Left lung (tissue), 10 donors: ENCODE data around the gene MTHFR. TPM values are rescaled to one million over a fixed set of nuclear protein-coding genes. Genes with fewer than 3 reads are reported as not detected.
A peak's percentile ranks its signal among the peaks of the same experiment; 100 is the strongest.

Experiments
- ATAC-seq: fragments of 200-7000 bp; cut with Tn5 transposase; one replicate; pipeline ENCODE4 v1.9.1; 2020; ENCODE audit warnings: moderate library complexity
- DNase-seq, 4 donors: peaks; one replicate each; pipeline ENCODE4 v3.0.0-alpha.2; 2013 to 2020
- H3K27ac ChIP-seq, 2 donors: fragments of 200-600 bp; sonication (generic) in 1 of 2; one replicate each; pipeline versions ENCODE4 v1.5.0 to v1.8.0; 2020 to 2021
- H3K27me3 ChIP-seq, 2 donors: fragments of 200-600 bp; sonication (generic) in 1 of 2; one replicate each; pipeline versions ENCODE4 v1.5.0 to v1.8.0; 2020 to 2021
- H3K36me3 ChIP-seq, 2 donors: fragments of 200-600 bp; sonication (generic) in 1 of 2; one replicate each; pipeline versions ENCODE4 v1.5.0 to v1.8.0; 2020 to 2021
- H3K4me1 ChIP-seq, 2 donors: fragments of 200-600 bp; one replicate each; pipeline ENCODE4 v1.8.0; 2021
- H3K4me3 ChIP-seq, 2 donors: fragments of 200-600 bp; sonication (generic) in 1 of 2; one replicate each; pipeline versions ENCODE4 v1.5.0 to v1.8.0; 2020 to 2021; ENCODE audit warnings: mild to moderate bottlenecking in 1 of 2
- H3K9me3 ChIP-seq, 2 donors: fragments of 200-600 bp; sonication (generic) in 1 of 2; one replicate each; pipeline versions ENCODE4 v1.5.0 to v1.8.0; 2020 to 2021
- intact Hi-C, 2 donors: fragments of 100-400 bp; cut with DNase I; formaldehyde crosslinking; loops; one replicate each; pipeline versions ENCODE4 v1.11.2 to v1.14.2; 2022
- polyA plus RNA-seq, 6 donors: library from polyadenylated mRNA; unstranded; fragments of 120-200 nt; gene quantifications; one replicate each; pipeline ENCODE4 v1.2.1, GENCODE V29; 2013; ENCODE audit not compliant: insufficient read length in 6 of 6
- total RNA-seq, 2 donors: library from RNA; stranded (reverse); fragmentation: NEBNext Ultra II Directional; extraction: Animal tissue kit (Norgen Biotek cat#: 25700); gene quantifications; one replicate each; pipeline ENCODE4 v1.2.1, GENCODE V29; 2021
- TF ChIP-seq, protein P1 (sequence below), 2 donors: fragments of 200-600 bp; sonication (generic) in 1 of 2; IDR thresholded peaks; one replicate each; pipeline versions ENCODE4 v1.5.0 to v1.8.0; 2021; ENCODE audit warnings: antibody characterized with exemption in 2 of 2
- donor health status: DM: no; HTN: yes; CAD: no.
- donor health status: DM: no; HTN: no; CAD: no.

Gene MTHFR
- total and polyA plus RNA-seq, 8 donors: 16.5 to 44.5 (median 25.5) TPM

DNA sequence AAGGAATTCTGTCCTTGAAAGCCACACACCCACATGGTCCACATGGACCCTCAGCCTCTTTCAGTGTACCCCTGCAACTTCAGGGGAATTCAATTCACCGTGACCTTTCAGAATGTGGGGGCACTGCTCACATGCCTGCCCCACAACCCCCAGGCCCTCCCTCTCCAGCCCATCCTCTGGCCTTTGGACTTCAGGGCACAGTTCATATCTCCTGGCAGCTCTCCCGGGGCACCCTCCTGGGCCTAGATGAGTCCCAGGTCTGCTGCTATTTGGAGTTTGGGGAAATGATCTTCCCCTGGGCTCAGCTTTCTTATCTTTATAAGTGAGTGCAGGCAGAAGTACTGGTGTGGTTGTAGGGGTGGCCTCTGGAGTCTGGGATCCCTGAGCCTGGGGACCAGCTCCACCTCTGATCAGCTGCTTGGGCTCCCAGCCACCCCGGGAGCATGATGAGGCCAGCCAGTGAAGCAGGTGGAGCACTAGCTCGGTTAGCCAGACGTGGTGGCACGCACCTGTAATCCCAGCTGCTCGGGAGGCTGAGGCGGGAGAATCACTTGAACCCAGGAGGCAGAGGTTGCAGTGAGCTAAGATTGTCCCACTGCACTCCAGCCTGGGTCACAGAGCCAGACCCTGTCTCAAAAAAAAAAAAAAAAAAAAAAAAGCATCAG lies 28.0 kb downstream of the MTHFR start:
- ATAC-seq: no peak
- Histone ChIP-seq H3K27me3 (no peaks in the 10 kb centered on the region), H3K36me3 (no peaks in the 10 kb centered on the region), H3K9me3 (no peaks in the 10 kb centered on the region), H3K27ac (no peak overlapping the region), H3K4me3 (no peak overlapping the region), H3K4me1 (no peaks in the 10 kb centered on the region)
- TF ChIP-seq, protein P1, sequence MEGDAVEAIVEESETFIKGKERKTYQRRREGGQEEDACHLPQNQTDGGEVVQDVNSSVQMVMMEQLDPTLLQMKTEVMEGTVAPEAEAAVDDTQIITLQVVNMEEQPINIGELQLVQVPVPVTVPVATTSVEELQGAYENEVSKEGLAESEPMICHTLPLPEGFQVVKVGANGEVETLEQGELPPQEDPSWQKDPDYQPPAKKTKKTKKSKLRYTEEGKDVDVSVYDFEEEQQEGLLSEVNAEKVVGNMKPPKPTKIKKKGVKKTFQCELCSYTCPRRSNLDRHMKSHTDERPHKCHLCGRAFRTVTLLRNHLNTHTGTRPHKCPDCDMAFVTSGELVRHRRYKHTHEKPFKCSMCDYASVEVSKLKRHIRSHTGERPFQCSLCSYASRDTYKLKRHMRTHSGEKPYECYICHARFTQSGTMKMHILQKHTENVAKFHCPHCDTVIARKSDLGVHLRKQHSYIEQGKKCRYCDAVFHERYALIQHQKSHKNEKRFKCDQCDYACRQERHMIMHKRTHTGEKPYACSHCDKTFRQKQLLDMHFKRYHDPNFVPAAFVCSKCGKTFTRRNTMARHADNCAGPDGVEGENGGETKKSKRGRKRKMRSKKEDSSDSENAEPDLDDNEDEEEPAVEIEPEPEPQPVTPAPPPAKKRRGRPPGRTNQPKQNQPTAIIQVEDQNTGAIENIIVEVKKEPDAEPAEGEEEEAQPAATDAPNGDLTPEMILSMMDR (IDR thresholded peaks at IDR 0.05): no peak
- DNase-seq: peak in 1 of 4 donors; percentile 50
- intact Hi-C loops: no loop called here

DNA sequence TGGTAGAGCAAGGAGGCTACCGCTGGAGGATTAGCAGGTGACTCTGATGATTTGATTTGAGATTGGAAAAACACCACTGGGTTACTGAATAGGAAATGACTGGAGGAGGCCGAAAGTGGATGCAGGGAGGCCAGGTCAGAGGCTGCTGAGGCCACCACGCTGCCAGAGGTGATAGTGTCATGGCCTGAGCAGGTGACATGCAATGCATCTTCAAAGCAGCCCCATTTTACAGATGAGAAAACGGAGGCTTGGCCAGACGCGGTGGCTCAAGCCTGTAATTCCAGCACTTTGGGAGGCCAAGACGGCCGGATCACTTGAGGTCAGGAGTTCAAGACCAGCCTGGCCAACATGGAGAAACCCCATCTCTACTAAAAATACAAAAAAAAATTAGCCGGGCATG lies 31.0 kb downstream of the MTHFR start:
- no peaks in the 10 kb centered on the region for H3K27me3 ChIP-seq

DNA sequence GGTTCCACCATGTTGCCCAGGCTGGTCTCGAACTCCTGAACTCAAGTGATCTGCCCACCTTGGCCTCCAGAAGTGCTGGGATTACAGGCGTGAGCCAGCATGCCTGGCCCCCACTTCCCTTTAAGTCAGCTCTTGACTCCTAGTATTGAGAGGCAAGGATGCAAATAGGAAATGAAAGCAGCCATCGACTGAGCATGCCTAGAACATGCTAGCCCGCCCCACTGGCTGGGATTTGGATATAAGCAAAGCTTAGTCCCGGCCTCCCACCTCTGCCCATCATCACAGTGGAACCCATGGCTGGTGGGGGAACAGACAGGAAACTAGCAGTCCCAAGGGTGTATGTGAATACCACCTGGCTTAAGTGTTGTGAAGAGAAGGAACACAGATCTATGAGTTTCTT lies 33.3 kb downstream of the MTHFR start:
- Histone ChIP-seq H3K27me3 (no peaks in the 10 kb centered on the region), H3K36me3 (no peaks in the 10 kb centered on the region), H3K4me1 (no peaks in the 10 kb centered on the region), H3K4me3 (no peak overlapping the region), H3K27ac (no peak overlapping the region), H3K9me3 (no peaks in the 10 kb centered on the region)
- TF ChIP-seq, protein P1 (IDR thresholded peaks at IDR 0.05): no peak
- no peak for DNase-seq
- ATAC-seq: no peak
- intact Hi-C loops: no loop called here

More for the DNA sequence above, 31.0 kb downstream of the MTHFR start:
- intact Hi-C loops: no loop called here
- ATAC-seq (no peak), DNase-seq (no peak)
- Histone ChIP-seq H3K27ac (no peak overlapping the region), H3K9me3 (no peaks in the 10 kb centered on the region), H3K4me3 (no peak overlapping the region), H3K4me1 (no peaks in the 10 kb centered on the region), H3K36me3 (no peaks in the 10 kb centered on the region)
- TF ChIP-seq, protein P1 (IDR thresholded peaks at IDR 0.05): no peak

DNA sequence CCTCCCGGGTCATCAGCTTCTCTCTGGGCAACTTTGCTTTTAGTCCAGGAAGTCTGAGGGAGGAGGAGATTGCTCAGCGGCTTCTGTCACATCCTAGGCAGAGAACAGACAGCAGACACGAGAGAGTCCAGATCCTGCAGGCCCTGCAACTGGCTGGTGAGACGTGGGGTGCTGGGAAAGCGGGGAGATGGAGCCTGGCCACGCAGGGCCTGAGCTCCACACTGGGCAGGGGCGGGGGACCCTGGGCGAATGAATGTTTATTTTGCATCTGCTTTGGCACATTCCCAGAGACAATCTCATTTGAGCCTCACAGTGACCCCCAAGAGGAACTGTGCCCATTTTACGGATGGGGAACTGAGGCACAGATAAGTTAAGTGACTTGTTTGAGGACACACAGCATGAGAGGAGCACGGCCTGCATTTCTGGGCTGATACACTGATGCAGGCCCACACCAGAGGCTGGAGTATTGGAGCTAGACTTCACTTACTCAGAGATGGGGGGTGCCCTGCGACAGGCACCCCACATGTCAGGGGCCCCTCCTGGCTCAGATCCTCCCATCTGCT lies 34.2 kb downstream of the MTHFR start:
- DNase-seq: peak in 1 of 4 donors; percentile 51
- Histone ChIP-seq H3K27me3 (no peaks in the 10 kb centered on the region), H3K9me3 (no peaks in the 10 kb centered on the region), H3K36me3 (no peaks in the 10 kb centered on the region), H3K4me1 (no peaks in the 10 kb centered on the region), H3K27ac (no peak overlapping the region), H3K4me3 (no peak overlapping the region)
- TF ChIP-seq, protein P1 (IDR thresholded peaks at IDR 0.05): no peak
- ATAC-seq: no peak
- intact Hi-C loops: no loop called here

DNA sequence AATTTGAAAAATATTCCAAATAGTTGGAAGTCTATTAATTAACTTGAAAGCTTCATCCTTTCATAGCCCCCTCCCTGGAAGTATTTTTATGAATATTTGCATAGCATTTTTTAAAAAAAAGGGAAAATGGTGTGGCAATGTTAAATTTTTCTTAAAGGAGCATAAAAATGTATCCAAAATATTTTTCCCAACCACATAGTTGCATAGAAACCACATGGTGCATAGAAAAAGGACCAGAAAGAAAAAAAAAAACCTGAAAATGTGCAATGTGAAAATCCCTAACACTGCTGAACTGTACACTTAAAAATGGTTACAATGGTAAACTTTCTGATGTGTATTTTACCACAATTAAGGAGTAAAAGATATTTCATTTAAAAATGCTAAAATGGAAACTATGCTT lies 35.8 kb downstream of the MTHFR start:
- TF ChIP-seq, protein P1 (IDR thresholded peaks at IDR 0.05): no peak
- ATAC-seq: no peak
- no peak overlapping the region for H3K27ac ChIP-seq
- no peaks in the 10 kb centered on the region for H3K9me3 ChIP-seq
- H3K36me3 ChIP-seq: no peaks in the 10 kb centered on the region
- no peak for DNase-seq
- no peak overlapping the region for H3K4me3 ChIP-seq
- H3K4me1 ChIP-seq: no peaks in the 10 kb centered on the region
- intact Hi-C loops: no loop called here
- H3K27me3 ChIP-seq: peaks cover 0 to 3% of the 10 kb centered on the region in 2 donors
